ENCODE measurements around the gene GLI3. TPM values are rescaled to one million over a fixed set of nuclear protein-coding genes. Genes with fewer than 3 reads are reported as not detected.
A peak's percentile ranks its signal among the peaks of the same experiment; 100 is the strongest.

Gene GLI3
- total RNA-seq, 1 donor from 2014 or later = 126 TPM

DNA sequence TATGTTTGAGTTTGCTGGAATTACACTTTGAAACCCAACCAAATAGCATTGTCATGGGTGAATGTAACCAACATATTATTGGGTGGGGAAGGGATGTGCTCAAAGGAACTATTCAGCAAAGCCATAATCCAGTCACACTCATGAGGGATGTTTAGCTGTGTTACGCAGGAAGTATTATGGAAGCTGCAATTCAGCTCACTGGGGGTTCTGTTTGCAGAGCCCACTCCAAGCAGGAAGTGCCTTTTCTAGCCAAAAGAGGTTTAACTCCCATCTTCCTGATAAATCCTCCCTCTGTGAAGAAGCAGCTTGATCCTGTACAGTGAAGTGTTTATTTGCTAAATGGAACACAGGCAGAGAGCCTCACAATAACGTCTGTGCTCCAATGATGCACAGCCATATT lies 172.5 kb downstream of the GLI3 start:
- Mint-ChIP-seq H3K27me3 (ENCODE audit: low read depth) (no peaks in the 10 kb centered on the region), H3K9me3 (no peaks in the 10 kb centered on the region), H3K27ac (peak overlapping the region; percentile 13), H3K4me3 (no peak overlapping the region), H3K36me3 (peaks cover 7% of the 10 kb centered on the region), H3K4me1 (peaks cover 38% of the 10 kb centered on the region)
- TF ChIP-seq, protein P1, sequence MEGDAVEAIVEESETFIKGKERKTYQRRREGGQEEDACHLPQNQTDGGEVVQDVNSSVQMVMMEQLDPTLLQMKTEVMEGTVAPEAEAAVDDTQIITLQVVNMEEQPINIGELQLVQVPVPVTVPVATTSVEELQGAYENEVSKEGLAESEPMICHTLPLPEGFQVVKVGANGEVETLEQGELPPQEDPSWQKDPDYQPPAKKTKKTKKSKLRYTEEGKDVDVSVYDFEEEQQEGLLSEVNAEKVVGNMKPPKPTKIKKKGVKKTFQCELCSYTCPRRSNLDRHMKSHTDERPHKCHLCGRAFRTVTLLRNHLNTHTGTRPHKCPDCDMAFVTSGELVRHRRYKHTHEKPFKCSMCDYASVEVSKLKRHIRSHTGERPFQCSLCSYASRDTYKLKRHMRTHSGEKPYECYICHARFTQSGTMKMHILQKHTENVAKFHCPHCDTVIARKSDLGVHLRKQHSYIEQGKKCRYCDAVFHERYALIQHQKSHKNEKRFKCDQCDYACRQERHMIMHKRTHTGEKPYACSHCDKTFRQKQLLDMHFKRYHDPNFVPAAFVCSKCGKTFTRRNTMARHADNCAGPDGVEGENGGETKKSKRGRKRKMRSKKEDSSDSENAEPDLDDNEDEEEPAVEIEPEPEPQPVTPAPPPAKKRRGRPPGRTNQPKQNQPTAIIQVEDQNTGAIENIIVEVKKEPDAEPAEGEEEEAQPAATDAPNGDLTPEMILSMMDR (IDR thresholded peaks at IDR 0.05; ENCODE audit: unreplicated experiment) = no peak
- DNase-seq (ENCODE audit: low spot score in 2 of 2, unreplicated experiment in 2 of 2) = no peak

DNA sequence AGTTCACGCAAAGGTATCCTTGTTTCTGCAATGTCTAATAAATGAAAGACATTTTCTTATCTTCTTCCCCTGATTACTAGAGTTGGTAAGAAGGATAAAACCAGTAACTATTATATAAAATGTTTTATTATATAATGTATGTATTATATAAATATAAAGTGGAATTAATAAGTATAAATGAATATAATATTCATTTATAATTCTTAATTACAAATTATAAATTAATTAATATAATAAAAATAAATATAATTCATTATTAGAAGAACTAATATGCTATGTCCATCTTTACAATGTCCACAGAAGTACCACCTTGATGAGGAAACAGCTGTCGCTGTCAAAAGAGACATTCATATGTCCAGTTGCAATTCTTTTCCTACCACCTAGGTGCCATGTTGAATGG lies 177.7 kb downstream of the GLI3 start:
- H3K27me3 Mint-ChIP-seq (ENCODE audit: low read depth) = no peaks in the 10 kb centered on the region
- no peaks in the 10 kb centered on the region for H3K9me3 Mint-ChIP-seq
- TF ChIP-seq, protein P1 (IDR thresholded peaks at IDR 0.05; ENCODE audit: unreplicated experiment) = no peak
- H3K27ac Mint-ChIP-seq = no peak overlapping the region
- no peak overlapping the region for H3K4me3 Mint-ChIP-seq
- peaks cover 9% of the 10 kb centered on the region for H3K36me3 Mint-ChIP-seq
- H3K4me1 Mint-ChIP-seq = peaks cover 14% of the 10 kb centered on the region
- DNase-seq (ENCODE audit: low spot score in 2 of 2, unreplicated experiment in 2 of 2) = no peak

DNA sequence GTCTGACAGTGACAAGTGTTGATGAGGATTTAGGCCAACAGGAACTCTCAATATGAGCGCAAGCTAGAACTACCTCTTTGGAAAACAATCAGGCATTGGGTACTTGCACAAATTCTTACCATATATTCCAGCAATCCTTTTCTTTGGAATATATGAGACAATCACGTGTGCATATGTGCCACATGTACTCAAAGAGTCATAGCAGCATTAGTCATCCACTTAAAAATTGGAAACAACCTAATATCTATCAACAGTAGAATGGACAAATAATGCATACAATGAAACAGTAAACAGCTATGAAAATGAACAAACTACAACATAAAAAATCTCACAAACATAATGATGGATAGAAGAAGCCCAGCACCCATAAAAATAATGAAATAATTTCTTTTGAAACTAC lies 179.7 kb downstream of the GLI3 start:
- H3K27ac Mint-ChIP-seq = no peak overlapping the region
- no peaks in the 10 kb centered on the region for H3K27me3 Mint-ChIP-seq (ENCODE audit: low read depth)
- DNase-seq (ENCODE audit: low spot score in 2 of 2, unreplicated experiment in 2 of 2) = no peak
- H3K4me1 Mint-ChIP-seq = peaks cover 12% of the 10 kb centered on the region
- H3K4me3 Mint-ChIP-seq = no peak overlapping the region
- H3K9me3 Mint-ChIP-seq = no peaks in the 10 kb centered on the region
- peaks cover 7% of the 10 kb centered on the region for H3K36me3 Mint-ChIP-seq
- TF ChIP-seq, protein P1 (IDR thresholded peaks at IDR 0.05; ENCODE audit: unreplicated experiment) = no peak

DNA sequence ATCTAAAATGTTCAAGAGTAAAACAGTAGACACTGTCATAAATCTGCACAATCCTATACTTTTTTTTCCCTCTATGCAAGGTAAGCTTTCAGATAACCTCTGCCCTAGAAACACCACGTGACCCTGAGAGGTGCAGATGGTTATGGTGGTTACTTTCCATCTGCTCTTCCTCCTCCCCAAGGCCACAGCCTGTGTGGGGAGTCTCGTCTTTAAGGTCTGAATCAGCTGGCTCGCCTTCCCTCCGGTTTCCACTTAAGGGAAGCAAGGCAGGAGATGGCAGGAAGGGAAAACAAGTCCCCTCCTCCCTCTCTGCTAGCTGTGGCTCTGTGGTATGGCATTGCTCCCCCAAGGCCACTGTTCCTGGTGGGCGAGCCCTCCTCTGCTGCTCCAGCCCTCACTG lies 181.8 kb downstream of the GLI3 start:
- Mint-ChIP-seq H3K27me3 (ENCODE audit: low read depth) (no peaks in the 10 kb centered on the region), H3K4me1 (peaks cover 12% of the 10 kb centered on the region), H3K36me3 (peaks cover 7% of the 10 kb centered on the region), H3K27ac (no peak overlapping the region), H3K9me3 (no peaks in the 10 kb centered on the region), H3K4me3 (no peak overlapping the region)
- no peak for DNase-seq (ENCODE audit: low spot score in 2 of 2, unreplicated experiment in 2 of 2)
- TF ChIP-seq, protein P1 (IDR thresholded peaks at IDR 0.05; ENCODE audit: unreplicated experiment) = no peak

DNA sequence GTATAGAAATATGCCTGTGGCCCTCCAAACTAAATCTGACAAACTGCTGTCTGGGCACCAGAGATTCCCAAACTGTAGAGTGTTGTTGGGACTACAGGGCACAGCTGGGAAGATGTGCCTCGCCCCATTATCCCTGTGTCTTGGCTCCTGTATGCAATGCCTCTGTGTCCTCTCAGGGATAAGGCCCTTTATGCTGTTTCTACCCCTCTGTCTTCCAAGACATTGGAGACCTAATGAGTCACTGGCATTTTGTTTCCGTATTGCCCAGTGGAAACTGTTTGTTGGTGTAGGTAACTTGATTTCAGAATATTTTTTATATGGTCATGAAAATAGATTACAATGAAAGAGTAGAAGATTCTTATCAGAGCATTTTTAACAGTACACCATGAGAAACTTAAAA lies 183.2 kb downstream of the GLI3 start:
- Mint-ChIP-seq H3K27ac (peak overlapping the region; percentile 51), H3K9me3 (no peaks in the 10 kb centered on the region), H3K4me3 (no peak overlapping the region), H3K4me1 (peaks cover 20% of the 10 kb centered on the region), H3K36me3 (peaks cover 13% of the 10 kb centered on the region), H3K27me3 (ENCODE audit: low read depth) (no peaks in the 10 kb centered on the region)
- TF ChIP-seq, protein P1 (IDR thresholded peaks at IDR 0.05; ENCODE audit: unreplicated experiment) = no peak
- no peak for DNase-seq (ENCODE audit: low spot score in 2 of 2, unreplicated experiment in 2 of 2)

DNA sequence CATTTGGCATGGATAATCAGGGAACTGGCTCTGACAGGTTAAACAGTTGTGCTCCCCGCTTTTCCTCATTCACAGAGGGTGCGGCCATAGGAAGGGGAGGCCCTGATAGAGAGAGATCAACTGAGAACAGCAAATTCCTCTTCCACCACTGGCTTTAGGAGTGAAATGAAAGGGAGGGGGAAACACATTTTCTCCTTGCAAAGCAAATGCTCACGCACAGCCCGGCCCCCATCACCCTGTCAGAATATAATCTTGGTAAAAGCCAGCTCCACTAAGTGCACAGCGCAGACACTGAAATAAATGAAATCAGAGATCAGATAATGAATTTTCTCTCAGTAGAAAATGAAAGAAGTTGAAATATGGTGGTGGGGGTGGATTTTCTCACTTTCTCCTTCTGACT lies 187.2 kb downstream of the GLI3 start:
- TF ChIP-seq, protein P1 (IDR thresholded peaks at IDR 0.05; ENCODE audit: unreplicated experiment) = no peak
- Mint-ChIP-seq H3K4me3 (no peak overlapping the region), H3K9me3 (no peaks in the 10 kb centered on the region), H3K27ac (peak overlapping the region; percentile 48), H3K4me1 (peaks cover 30% of the 10 kb centered on the region), H3K36me3 (peaks cover 27% of the 10 kb centered on the region), H3K27me3 (ENCODE audit: low read depth) (no peaks in the 10 kb centered on the region)
- DNase-seq (ENCODE audit: low spot score in 2 of 2, unreplicated experiment in 2 of 2) = no peak

All from mesothelial cell of epicardium (in vitro differentiated cells).